IMR-90 (cell line): ENCODE data around the gene DDX46. TPM values are rescaled to one million over a fixed set of nuclear protein-coding genes. Genes with fewer than 3 reads are reported as not detected.

Source experiments
- ATAC-seq: fragments of 200-7000 bp; cut with Tn5 transposase; 2 replicates; pipeline ENCODE4 v1.9.1; 2020; ENCODE audit warnings: low read depth, mild to moderate bottlenecking, moderate library complexity
- BruUV-seq: library from RNA; stranded (reverse); fragments of 400-500 nt; replicated peaks from 2 replicates; lab custom pipeline; 2021; lab: Mats Ljungman, UMichigan
- CTCF ChIA-PET: fragments of 300-600 bp; formaldehyde crosslinking; extraction: SDS; loops from one replicate; lab custom pipeline; 2021; ENCODE audit warnings: antibody characterized with exemption; lab: Yijun Ruan, JAX
- POLR2A ChIA-PET: fragments of 300-600 bp; sonication (Branson Sonifier 250); formaldehyde crosslinking; loops from one replicate; lab custom pipeline; 2022; ENCODE audit warnings: antibody characterized with exemption; ENCODE audit not compliant: unreplicated experiment; lab: Charles Lee
- DNase-seq: peaks from one replicate; pipeline ENCODE4 v3.0.0; 2013
- H2AFZ ChIP-seq: replicated peaks from 2 replicates; pipeline ENCODE3; 2013; ENCODE audit warnings: low read length, mild to moderate bottlenecking; ENCODE audit not compliant: poor library complexity
- H2AK5ac ChIP-seq: 2 replicates; pipeline ENCODE4 v1.6.1; 2013; ENCODE audit warnings: low read depth, low read length, inconsistent platforms
- H2AK9ac ChIP-seq: replicated peaks from 2 replicates; pipeline ENCODE3; 2013; ENCODE audit warnings: mild to moderate bottlenecking, low read depth, low read length, moderate library complexity; ENCODE audit not compliant: poor library complexity
- H2BK120ac ChIP-seq: 2 replicates; pipeline ENCODE4 v1.6.1; 2013; ENCODE audit warnings: low read depth, low read length, inconsistent platforms
- H2BK15ac ChIP-seq: 3 replicates; pipeline ENCODE4 v1.6.1; 2013; ENCODE audit warnings: low read depth, low read length, inconsistent platforms
- H2BK20ac ChIP-seq: 2 replicates; pipeline ENCODE4 v1.6.1; 2013; ENCODE audit warnings: low read depth, mild to moderate bottlenecking, inconsistent platforms, low read length, moderate library complexity
- H2BK5ac ChIP-seq: 2 replicates; pipeline ENCODE4 v1.6.1; 2013; ENCODE audit warnings: mild to moderate bottlenecking, low read depth, low read length, inconsistent platforms; ENCODE audit not compliant: poor library complexity, severe bottlenecking
- H3K14ac ChIP-seq: replicated peaks from 2 replicates; pipeline ENCODE4 v1.6.1; 2013; ENCODE audit warnings: low read depth, low read length, inconsistent platforms
- H3K18ac ChIP-seq: 2 replicates; pipeline ENCODE4 v1.6.1; 2013; ENCODE audit warnings: low read depth, low read length, control low read depth
- H3K23ac ChIP-seq: 2 replicates; pipeline ENCODE4 v1.6.1; 2013; ENCODE audit warnings: low read depth, low read length, inconsistent platforms
- H3K27ac ChIP-seq: 2 replicates; pipeline ENCODE4 v1.5.1; 2013; ENCODE audit warnings: mild to moderate bottlenecking, control low read depth, low read length; ENCODE audit not compliant: insufficient read depth
- H3K27me3 ChIP-seq: 2 replicates; pipeline ENCODE4 v1.6.1; 2013; ENCODE audit warnings: low read length; ENCODE audit not compliant: control insufficient read depth, insufficient read depth
- H3K36me3 ChIP-seq: 2 replicates; pipeline ENCODE4 v1.6.1; 2013; ENCODE audit warnings: low read length, mixed read lengths; ENCODE audit not compliant: control insufficient read depth, insufficient read depth
- H3K4ac ChIP-seq: 2 replicates; pipeline ENCODE4 v1.6.1; 2013; ENCODE audit warnings: low read depth, low read length, inconsistent platforms
- H3K4me1 ChIP-seq: 2 replicates; pipeline ENCODE4 v1.6.1; 2013; ENCODE audit warnings: low read length, mixed read lengths; ENCODE audit not compliant: control insufficient read depth, insufficient read depth
- H3K4me2 ChIP-seq: 2 replicates; pipeline ENCODE4 v1.6.1; 2013; ENCODE audit warnings: low read depth, mild to moderate bottlenecking, control low read depth, low read length, moderate library complexity
- H3K4me3 ChIP-seq: 2 replicates; pipeline ENCODE4 v1.5.1; 2013; ENCODE audit warnings: low read depth, mild to moderate bottlenecking, control low read depth, low read length, moderate library complexity; ENCODE audit not compliant: insufficient read depth
- H3K56ac ChIP-seq: 2 replicates; pipeline ENCODE4 v1.6.1; 2013; ENCODE audit warnings: low read length, inconsistent platforms; ENCODE audit not compliant: insufficient read depth; ENCODE audit errors: extremely low read depth
- H3K79me1 ChIP-seq, 2 experiments: 2 replicates each; pipeline ENCODE4 v1.6.1; 2013; ENCODE audit warnings: low read length in 2 of 2, inconsistent platforms in 1 of 2, low read depth in 1 of 2
- H3K9ac ChIP-seq: 2 replicates; pipeline ENCODE4 v1.6.1; 2013; ENCODE audit warnings: low read depth, low read length, control low read depth
- H3K9me1 ChIP-seq: 2 replicates; pipeline ENCODE4 v1.6.1; 2013; ENCODE audit warnings: low read length, inconsistent platforms; ENCODE audit not compliant: insufficient read depth
- H3K9me3 ChIP-seq: 2 replicates; pipeline ENCODE4 v1.6.1; 2013; ENCODE audit warnings: low read length; ENCODE audit not compliant: control insufficient read depth, insufficient read depth
- H4K20me1 ChIP-seq: 2 replicates; pipeline ENCODE4 v1.6.1; 2013; ENCODE audit warnings: low read length, inconsistent platforms; ENCODE audit not compliant: insufficient read depth
- H4K5ac ChIP-seq: 2 replicates; pipeline ENCODE4 v1.6.1; 2013; ENCODE audit warnings: mild to moderate bottlenecking, low read depth, low read length, control low read depth
- H4K8ac ChIP-seq, 2 experiments: 2 replicates each; pipeline ENCODE4 v1.6.1; 2013; ENCODE audit warnings: low read depth in 2 of 2, low read length in 2 of 2, control low read depth in 1 of 2, inconsistent platforms in 1 of 2
- H4K91ac ChIP-seq: 2 replicates; pipeline ENCODE4 v1.6.1; 2013; ENCODE audit warnings: low read depth, low read length, inconsistent platforms; ENCODE audit not compliant: insufficient read depth
- CEBPB ChIP-seq: IDR thresholded peaks from 2 replicates; pipeline ENCODE4 v1.6.1; 2012; ENCODE audit warnings: low read depth, low read length, improper control_type of control experiment
- FOS ChIP-seq: fragments of 150-350 bp; IDR thresholded peaks from 2 replicates; pipeline ENCODE4 v1.6.1; 2016; ENCODE audit warnings: low read depth, low read length
- MAFK ChIP-seq: IDR thresholded peaks from 2 replicates; pipeline ENCODE4 v1.6.1; 2012; ENCODE audit warnings: low read depth, low read length, improper control_type of control experiment
- MXI1 ChIP-seq: IDR thresholded peaks from 2 replicates; pipeline ENCODE4 v1.6.1; 2012; ENCODE audit warnings: low read depth, mild to moderate bottlenecking, low read length, moderate library complexity, borderline replicate concordance
- NFE2L2 ChIP-seq: fragments of 150-350 bp; IDR thresholded peaks from 2 replicates; pipeline ENCODE4 v1.6.1; 2016; ENCODE audit warnings: low read depth, mild to moderate bottlenecking, low read length
- WGBS, 2 experiments: methylation state at CpG; one replicate each; pipeline versions ENCODE4 v1.1.5 to v1.1.7; 2013; ENCODE audit warnings: missing lambda C conversion rate in 2 of 2; ENCODE audit not compliant: insufficient read length in 1 of 2; ENCODE audit errors: extremely low coverage in 2 of 2; 5-methylcytosine and 5-hydroxymethylcytosine counted together
- dilution Hi-C: fragments of 300-500 bp; cut with HindIII; formaldehyde crosslinking; loops from one replicate; pipeline ENCODE4 v1.14.3; 2018; ENCODE audit warnings: low sequenced_read_pairs; ENCODE audit not compliant: unreplicated experiment
- in situ Hi-C: fragments of 300-500 bp; cut with MboI; formaldehyde crosslinking; loops from 3 replicates; pipeline ENCODE4 v1.14.3; 2019; ENCODE audit warnings: low sequenced_read_pairs, inconsistent platforms, mixed read lengths
- intact Hi-C: fragments of 100-400 bp; cut with micrococcal nuclease; formaldehyde crosslinking; loops from 2 replicates; pipeline ENCODE4 v1.10.0; 2022
- polyA plus RNA-seq, 3 experiments: library from polyadenylated mRNA; depleted of rRNA; stranded (reverse); fragments of >200 nt; gene quantifications; 2 replicates each; pipeline ENCODE4 v1.2.3, GENCODE V29; 2012; ENCODE audit warnings: low replicate concordance in 1 of 3
- total RNA-seq: library from RNA; depleted of rRNA; stranded (reverse); fragments of >200 nt; gene quantifications from 2 replicates; pipeline ENCODE4 v1.2.3, GENCODE V29; 2012
- TF ChIP-seq, protein P1 (sequence below): fragments of 150-350 bp; IDR thresholded peaks from 2 replicates; pipeline ENCODE4 v1.6.1; 2016; ENCODE audit warnings: low read depth, mild to moderate bottlenecking, low read length, moderate library complexity, borderline replicate concordance
- TF ChIP-seq, protein P2 (sequence below): conservative IDR thresholded peaks from 2 replicates; pipeline ENCODE4 v1.5.1; 2012; ENCODE audit warnings: mild to moderate bottlenecking, low read depth, low read length, improper control_type of control experiment
- TF ChIP-seq, protein P3 (sequence below): fragments of 150-350 bp; IDR thresholded peaks from 2 replicates; pipeline ENCODE4 v1.6.1; 2017; ENCODE audit warnings: mild to moderate bottlenecking, antibody characterized with exemption, low read length, low read depth

Gene DDX46
- total and polyA plus RNA-seq, 2 of the 4 experiments (the other 2 are of a cell fraction) = 22.5 to 26.0 TPM

DNA sequence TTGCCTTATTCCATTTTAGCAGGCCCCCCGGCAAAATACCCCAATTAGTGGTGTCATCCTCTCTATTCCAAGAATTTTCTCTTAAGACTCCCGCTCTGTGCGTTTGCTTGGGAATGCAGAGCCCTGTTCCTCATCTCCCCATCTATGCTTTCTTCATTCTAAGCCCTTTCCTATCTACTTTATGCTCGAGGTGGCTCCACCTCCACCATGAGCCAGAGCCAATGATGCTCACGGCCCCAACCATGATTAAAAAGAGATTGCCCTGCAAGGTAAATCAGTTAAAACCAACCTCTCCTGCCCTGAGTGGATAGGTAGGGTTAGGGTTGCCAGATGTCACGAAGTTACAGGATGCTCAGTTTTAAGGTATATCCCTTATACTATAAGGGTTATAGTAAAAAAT is 114.9 kb downstream of the DDX46 start:
- dilution Hi-C loops (no loop called here), in situ Hi-C loops (no loop called here), intact Hi-C loops (no loop called here)
- TF ChIP-seq, protein P1, sequence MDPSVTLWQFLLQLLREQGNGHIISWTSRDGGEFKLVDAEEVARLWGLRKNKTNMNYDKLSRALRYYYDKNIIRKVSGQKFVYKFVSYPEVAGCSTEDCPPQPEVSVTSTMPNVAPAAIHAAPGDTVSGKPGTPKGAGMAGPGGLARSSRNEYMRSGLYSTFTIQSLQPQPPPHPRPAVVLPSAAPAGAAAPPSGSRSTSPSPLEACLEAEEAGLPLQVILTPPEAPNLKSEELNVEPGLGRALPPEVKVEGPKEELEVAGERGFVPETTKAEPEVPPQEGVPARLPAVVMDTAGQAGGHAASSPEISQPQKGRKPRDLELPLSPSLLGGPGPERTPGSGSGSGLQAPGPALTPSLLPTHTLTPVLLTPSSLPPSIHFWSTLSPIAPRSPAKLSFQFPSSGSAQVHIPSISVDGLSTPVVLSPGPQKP = no peak
- TF ChIP-seq, protein P2, sequence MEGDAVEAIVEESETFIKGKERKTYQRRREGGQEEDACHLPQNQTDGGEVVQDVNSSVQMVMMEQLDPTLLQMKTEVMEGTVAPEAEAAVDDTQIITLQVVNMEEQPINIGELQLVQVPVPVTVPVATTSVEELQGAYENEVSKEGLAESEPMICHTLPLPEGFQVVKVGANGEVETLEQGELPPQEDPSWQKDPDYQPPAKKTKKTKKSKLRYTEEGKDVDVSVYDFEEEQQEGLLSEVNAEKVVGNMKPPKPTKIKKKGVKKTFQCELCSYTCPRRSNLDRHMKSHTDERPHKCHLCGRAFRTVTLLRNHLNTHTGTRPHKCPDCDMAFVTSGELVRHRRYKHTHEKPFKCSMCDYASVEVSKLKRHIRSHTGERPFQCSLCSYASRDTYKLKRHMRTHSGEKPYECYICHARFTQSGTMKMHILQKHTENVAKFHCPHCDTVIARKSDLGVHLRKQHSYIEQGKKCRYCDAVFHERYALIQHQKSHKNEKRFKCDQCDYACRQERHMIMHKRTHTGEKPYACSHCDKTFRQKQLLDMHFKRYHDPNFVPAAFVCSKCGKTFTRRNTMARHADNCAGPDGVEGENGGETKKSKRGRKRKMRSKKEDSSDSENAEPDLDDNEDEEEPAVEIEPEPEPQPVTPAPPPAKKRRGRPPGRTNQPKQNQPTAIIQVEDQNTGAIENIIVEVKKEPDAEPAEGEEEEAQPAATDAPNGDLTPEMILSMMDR = no peak
- TF ChIP-seq, protein P3, sequence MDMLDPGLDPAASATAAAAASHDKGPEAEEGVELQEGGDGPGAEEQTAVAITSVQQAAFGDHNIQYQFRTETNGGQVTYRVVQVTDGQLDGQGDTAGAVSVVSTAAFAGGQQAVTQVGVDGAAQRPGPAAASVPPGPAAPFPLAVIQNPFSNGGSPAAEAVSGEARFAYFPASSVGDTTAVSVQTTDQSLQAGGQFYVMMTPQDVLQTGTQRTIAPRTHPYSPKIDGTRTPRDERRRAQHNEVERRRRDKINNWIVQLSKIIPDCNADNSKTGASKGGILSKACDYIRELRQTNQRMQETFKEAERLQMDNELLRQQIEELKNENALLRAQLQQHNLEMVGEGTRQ = no peak
- TF ChIP-seq NFE2L2 (no peak), MXI1 (no peak), MAFK (no peak), CEBPB (no peak), FOS (no peak)
- peaks cover 21 to 40% of the 10 kb centered on the region in 2 experiments for H3K79me1 ChIP-seq
- ChIA-PET CTCF (interaction anchor here (0.5 kb wide), 1 partner anchor 96 kb away, joined by 6 read pairs; no protein-coding TSS in a partner anchor), POLR2A (interaction anchor here (0.6 to 1.3 kb wide), 2 partner anchors 9 to 15 kb away, joined by 5 read pairs; no protein-coding TSS in a partner anchor)
- H3K9ac ChIP-seq = peak overlapping the region; percentile 83; the same call in 1 of the 2 replicates
- no peak for DNase-seq
- peak overlapping the region; percentile 91; the same call in 1 of the 2 replicates for H3K23ac ChIP-seq
- H3K4me3 ChIP-seq = no peak overlapping the region
- H3K27ac ChIP-seq = no peak overlapping the region
- H3K4ac ChIP-seq = peak overlapping the region; percentile 97; the same call in 1 of the 2 replicates
- H3K27me3 ChIP-seq = no peaks in the 10 kb centered on the region
- H3K9me1 ChIP-seq = peaks cover 12% of the 10 kb centered on the region; the same call in 1 of the 2 replicates
- H2AK5ac ChIP-seq = 0 out of 2 replicates have a peak overlapping the region, but pooled peaks have one; percentile 22
- no peak overlapping the region; the same call in 1 of the 2 replicates for H3K56ac ChIP-seq
- peak overlapping the region; percentile 84 for H2BK5ac ChIP-seq
- H4K91ac ChIP-seq = peak overlapping the region; percentile 93; the same call in 1 of the 2 replicates
- no peak for ATAC-seq
- no peak overlapping the region for H3K18ac ChIP-seq
- H3K14ac ChIP-seq = no peak overlapping the region
- BruUV-seq = no TSS peak
- H2BK20ac ChIP-seq = no peak overlapping the region
- no peak overlapping the region for H2AFZ ChIP-seq
- peaks cover 4% of the 10 kb centered on the region; the same call in 1 of the 2 replicates for H4K20me1 ChIP-seq
- H2BK120ac ChIP-seq = no peak overlapping the region
- no peak overlapping the region for H2AK9ac ChIP-seq
- H3K4me2 ChIP-seq = no peak overlapping the region
- H2BK15ac ChIP-seq = no peak overlapping the region
- H4K8ac ChIP-seq = peak overlapping the region; percentile 99 to 100
- H3K9me3 ChIP-seq = no peaks in the 10 kb centered on the region
- H4K5ac ChIP-seq = peak overlapping the region; percentile 97
- WGBS, 2 experiments = no CpG with 5 or more reads among the region's 6 CpGs
- peaks cover 3% of the 10 kb centered on the region for H3K36me3 ChIP-seq
- peaks cover 5% of the 10 kb centered on the region; the same call in 1 of the 2 replicates for H3K4me1 ChIP-seq
